ENCODE results near the gene PSMD6.

Gene PSMD6

GRCh38 chr3:64023187-64023860 is at the start of gene PSMD6:
TSS of gene PSMD6 (minus strand) at chr3:64023494. CDS start at chr3:64023419, 75 bp downstream.
- DNase-seq = peak; percentile 93

- DNase-seq = no peak
Observed at GRCh38 chr3:64072126-64072525, 48.8 kb upstream of the PSMD6 start.

- DNase-seq = no peak
Observed at GRCh38 chr3:64070704-64071103, 47.4 kb upstream of the PSMD6 start.

GRCh38 chr3:64067506-64068346 is 44.4 kb upstream of the PSMD6 start:
- DNase-seq = no peak

GRCh38 chr3:64064804-64065203 is 41.5 kb upstream of the PSMD6 start:
- no peak for DNase-seq

GRCh38 chr3:64063983-64064438 is 40.7 kb upstream of the PSMD6 start:
- DNase-seq = no peak

- no peak for DNase-seq
Observed at GRCh38 chr3:64063207-64063982, 40.1 kb upstream of the PSMD6 start.

GRCh38 chr3:64061628-64062027 is 38.3 kb upstream of the PSMD6 start:
- no peak for DNase-seq

GRCh38 chr3:64059484-64060175 is 36.3 kb upstream of the PSMD6 start:
- DNase-seq = no peak

- DNase-seq = no peak
Observed at GRCh38 chr3:64058566-64058965, 35.3 kb upstream of the PSMD6 start.

GRCh38 chr3:64057231-64057630 is 33.9 kb upstream of the PSMD6 start:
- no peak for DNase-seq

GRCh38 chr3:64056606-64057180 is 33.4 kb upstream of the PSMD6 start:
- DNase-seq = no peak

- DNase-seq = no peak
Observed at GRCh38 chr3:64055076-64055475, 31.8 kb upstream of the PSMD6 start.

- DNase-seq = no peak
Observed at GRCh38 chr3:64054488-64054887, 31.2 kb upstream of the PSMD6 start.

GRCh38 chr3:64053581-64053980 is 30.3 kb upstream of the PSMD6 start:
- peak; percentile 42 for DNase-seq

- DNase-seq = no peak
Observed at GRCh38 chr3:64053117-64053516, 29.8 kb upstream of the PSMD6 start.

GRCh38 chr3:64049832-64050231 is 26.5 kb upstream of the PSMD6 start:
- no peak for DNase-seq

- no peak for DNase-seq
Observed at GRCh38 chr3:64049136-64049535, 25.8 kb upstream of the PSMD6 start.

- no peak for DNase-seq
Observed at GRCh38 chr3:64048631-64049061, 25.4 kb upstream of the PSMD6 start.

- no peak for DNase-seq
Observed at GRCh38 chr3:64047787-64048186, 24.5 kb upstream of the PSMD6 start.

- DNase-seq = no peak
Observed at GRCh38 chr3:64046996-64047594, 23.8 kb upstream of the PSMD6 start.

- DNase-seq = no peak
Observed at GRCh38 chr3:64046592-64046991, 23.3 kb upstream of the PSMD6 start.
